HG02798 (cell line): ENCODE measurements around the gene TRPV3.
"Not testable (repeated sequence)": the region's sequence is repeated elsewhere in the genome, so short reads cannot be mapped to it uniquely, and the experiment has no call there.

ENCODE experiments used
- ATAC-seq: cut with Tn5 transposase; IDR thresholded peaks from one replicate; pipeline ENCODE4 v1.9.1; 2021; ENCODE audit warnings: mild to moderate bottlenecking; ENCODE audit not compliant: unreplicated experiment, poor library complexity

The TRPV3 gene

GRCh38 chr17:3575511-3575910 is 17.9 kb upstream of the TRPV3 start:
- ATAC-seq: no peak

GRCh38 chr17:3574231-3574630 is 16.6 kb upstream of the TRPV3 start:
- no peak for ATAC-seq

GRCh38 chr17:3573246-3574100 is 15.9 kb upstream of the TRPV3 start:
- no peak for ATAC-seq

- ATAC-seq: no peak
These were observed 14.6 kb upstream of the TRPV3 start for GRCh38 chr17:3572231-3572630.

- ATAC-seq: no peak
These were observed 13.7 kb upstream of the TRPV3 start for GRCh38 chr17:3571043-3571900.

- ATAC-seq: no peak
These were observed 12.0 kb upstream of the TRPV3 start for GRCh38 chr17:3569534-3570137.

GRCh38 chr17:3566551-3566950 is 8.9 kb upstream of the TRPV3 start:
- ATAC-seq: no peak

- ATAC-seq: no peak
These were observed 7.5 kb upstream of the TRPV3 start for GRCh38 chr17:3565143-3565542.

GRCh38 chr17:3564241-3564640 is 6.6 kb upstream of the TRPV3 start:
- not testable (repeated sequence) for ATAC-seq

- ATAC-seq: no peak
These were observed 1.6 kb upstream of the TRPV3 start for GRCh38 chr17:3559270-3559645.

GRCh38 chr17:3558603-3559269 is 1.1 kb upstream of the TRPV3 start:
- ATAC-seq: peak; percentile 73

GRCh38 chr17:3556916-3557767 is 470 bp downstream of the TRPV3 start:
- peak; percentile 2 for ATAC-seq

- ATAC-seq: no peak
These were observed 1.2 kb downstream of the TRPV3 start for GRCh38 chr17:3556239-3556915.

- no peak for ATAC-seq
These were observed 2.3 kb downstream of the TRPV3 start for GRCh38 chr17:3555189-3555796.

- no peak for ATAC-seq
These were observed 3.2 kb downstream of the TRPV3 start for GRCh38 chr17:3554440-3554839.

- ATAC-seq: no peak
These were observed 3.9 kb downstream of the TRPV3 start for GRCh38 chr17:3553419-3554401.

- no peak for ATAC-seq
These were observed 4.7 kb downstream of the TRPV3 start for GRCh38 chr17:3552916-3553315.
